Measurements from ENCODE around the gene IER5L.

IER5L gene

DNA sequence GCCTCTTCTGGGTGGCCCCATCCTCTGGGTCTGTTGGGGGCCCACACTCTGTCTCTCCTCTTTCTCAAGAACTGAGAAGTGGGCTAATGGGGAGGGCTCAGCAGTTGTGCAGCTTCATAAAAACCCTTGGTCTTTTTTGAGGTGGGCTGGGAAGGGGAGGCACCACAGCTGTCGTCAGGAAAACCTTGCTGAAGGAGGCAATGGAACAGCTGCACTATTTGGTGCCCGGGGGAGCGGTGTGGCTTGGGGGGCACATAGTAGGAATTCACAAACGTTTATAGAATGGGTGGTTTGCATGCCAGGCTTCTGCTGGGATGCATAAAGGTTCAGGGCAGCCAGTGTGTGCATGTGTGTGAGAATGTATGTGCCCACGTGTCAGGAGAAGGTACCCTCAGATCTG, 3.2 kb upstream of the IER5L start:
- DNase-seq = no peak
- H3K9me3 ChIP-seq = no peaks in the 10 kb centered on the region
- intact Hi-C loops (cut with DNase I; ENCODE audit: low total_unique reads) = loop anchor here (5.0 kb wide), 1 partner anchor 66 kb away; no protein-coding TSS in a partner anchor
- H3K27ac ChIP-seq = no peak overlapping the region
- TF ChIP-seq, protein P1, sequence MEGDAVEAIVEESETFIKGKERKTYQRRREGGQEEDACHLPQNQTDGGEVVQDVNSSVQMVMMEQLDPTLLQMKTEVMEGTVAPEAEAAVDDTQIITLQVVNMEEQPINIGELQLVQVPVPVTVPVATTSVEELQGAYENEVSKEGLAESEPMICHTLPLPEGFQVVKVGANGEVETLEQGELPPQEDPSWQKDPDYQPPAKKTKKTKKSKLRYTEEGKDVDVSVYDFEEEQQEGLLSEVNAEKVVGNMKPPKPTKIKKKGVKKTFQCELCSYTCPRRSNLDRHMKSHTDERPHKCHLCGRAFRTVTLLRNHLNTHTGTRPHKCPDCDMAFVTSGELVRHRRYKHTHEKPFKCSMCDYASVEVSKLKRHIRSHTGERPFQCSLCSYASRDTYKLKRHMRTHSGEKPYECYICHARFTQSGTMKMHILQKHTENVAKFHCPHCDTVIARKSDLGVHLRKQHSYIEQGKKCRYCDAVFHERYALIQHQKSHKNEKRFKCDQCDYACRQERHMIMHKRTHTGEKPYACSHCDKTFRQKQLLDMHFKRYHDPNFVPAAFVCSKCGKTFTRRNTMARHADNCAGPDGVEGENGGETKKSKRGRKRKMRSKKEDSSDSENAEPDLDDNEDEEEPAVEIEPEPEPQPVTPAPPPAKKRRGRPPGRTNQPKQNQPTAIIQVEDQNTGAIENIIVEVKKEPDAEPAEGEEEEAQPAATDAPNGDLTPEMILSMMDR (IDR thresholded peaks at IDR 0.05) = no peak
- H3K36me3 ChIP-seq = no peaks in the 10 kb centered on the region
- H3K27me3 ChIP-seq = no peaks in the 10 kb centered on the region
- H3K4me3 ChIP-seq = no peak overlapping the region
- H3K4me1 ChIP-seq = peaks cover 0 to 11% (median 8%) of the 10 kb centered on the region in 4 donors

DNA sequence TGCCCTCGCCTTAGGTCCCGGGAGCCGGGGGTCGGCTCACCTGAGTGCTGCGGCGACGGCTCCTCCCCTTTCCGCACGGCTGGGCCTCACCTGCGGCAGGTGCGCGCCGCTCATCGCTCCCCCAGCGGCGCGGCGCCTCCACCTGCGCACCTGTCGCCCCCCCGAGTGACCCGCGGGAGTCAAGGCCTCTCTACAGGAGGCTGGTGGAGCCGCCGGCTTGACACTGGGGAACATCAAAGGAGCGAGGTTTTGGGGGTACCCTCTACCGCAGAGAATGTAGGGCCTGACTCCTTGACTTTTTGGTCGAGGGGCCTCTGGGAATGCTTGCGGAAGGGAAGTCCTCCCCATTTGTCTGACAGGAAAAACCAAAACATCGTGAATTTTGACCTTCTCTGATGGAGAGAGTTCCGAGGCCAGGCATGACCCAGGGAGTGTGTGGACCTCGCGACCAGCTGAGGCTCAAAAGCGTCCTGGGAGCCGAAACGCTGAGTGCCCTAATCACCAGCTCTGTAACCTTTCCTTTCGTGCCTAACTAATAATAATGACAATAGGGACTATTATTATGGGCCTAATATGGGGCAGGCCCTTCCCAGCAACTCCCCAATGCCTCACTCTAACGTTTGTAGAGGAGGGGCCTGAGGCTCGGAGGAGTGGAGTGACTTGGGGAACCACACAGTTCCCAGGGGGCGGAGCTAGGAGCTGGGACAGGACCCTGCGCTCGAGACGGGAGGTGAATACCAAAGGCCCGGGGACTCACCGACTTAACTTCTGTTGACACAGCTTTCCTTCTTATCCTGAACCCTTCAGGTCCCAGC, 714 bp upstream of the IER5L start:
- intact Hi-C loops (cut with DNase I; ENCODE audit: low total_unique reads) = loop anchor here (5.0 kb wide), 4 partner anchors 139 to 314 kb away; no protein-coding TSS in a partner anchor

DNA sequence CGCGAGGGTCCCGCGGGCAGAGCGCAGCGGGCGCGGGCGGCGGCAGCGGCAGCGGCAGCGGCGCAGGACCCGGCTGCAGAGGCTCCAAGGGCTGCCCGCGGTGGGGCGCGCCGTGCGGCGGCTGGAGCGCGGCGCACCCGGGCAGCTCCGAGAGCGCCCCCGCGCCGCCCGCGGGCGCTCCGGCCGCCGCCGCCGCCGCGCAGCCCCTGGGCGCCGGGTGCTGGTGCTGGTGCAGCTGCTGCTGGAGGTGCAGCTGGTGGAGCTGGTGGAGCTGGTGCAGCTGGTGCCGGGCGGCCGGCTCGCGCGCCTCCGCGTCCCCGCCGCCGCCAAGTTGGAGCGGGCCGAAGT, 644 bp downstream of the IER5L start:
- H3K36me3 ChIP-seq = no peaks in the 10 kb centered on the region
- peak overlapping the region; percentile 99 to 100 for H3K27ac ChIP-seq
- DNase-seq = no peak
- peak overlapping the region; percentile 99 to 100 for H3K4me3 ChIP-seq
- H3K9me3 ChIP-seq = no peaks in the 10 kb centered on the region
- H3K27me3 ChIP-seq = no peaks in the 10 kb centered on the region
- intact Hi-C loops (cut with DNase I; ENCODE audit: low total_unique reads) = loop anchor here (5.0 kb wide), 4 partner anchors 140 to 315 kb away; no protein-coding TSS in a partner anchor
- TF ChIP-seq, protein P1 (IDR thresholded peaks at IDR 0.05) = no peak
- peaks cover 4 to 30% (median 24%) of the 10 kb centered on the region in 4 donors for H3K4me1 ChIP-seq

More for the DNA sequence above, 714 bp upstream of the IER5L start:
- peak overlapping the region; percentile 99 to 100 for H3K4me3 ChIP-seq
- H3K27ac ChIP-seq = no peak overlapping the region
- no peaks in the 10 kb centered on the region for H3K9me3 ChIP-seq
- DNase-seq = peak in 1 of 2 donors; percentile 72
- no peaks in the 10 kb centered on the region for H3K36me3 ChIP-seq
- no peaks in the 10 kb centered on the region for H3K27me3 ChIP-seq
- TF ChIP-seq, protein P1 (IDR thresholded peaks at IDR 0.05) = no peak
- H3K4me1 ChIP-seq = peaks cover 2 to 19% (median 13%) of the 10 kb centered on the region in 4 donors

DNA sequence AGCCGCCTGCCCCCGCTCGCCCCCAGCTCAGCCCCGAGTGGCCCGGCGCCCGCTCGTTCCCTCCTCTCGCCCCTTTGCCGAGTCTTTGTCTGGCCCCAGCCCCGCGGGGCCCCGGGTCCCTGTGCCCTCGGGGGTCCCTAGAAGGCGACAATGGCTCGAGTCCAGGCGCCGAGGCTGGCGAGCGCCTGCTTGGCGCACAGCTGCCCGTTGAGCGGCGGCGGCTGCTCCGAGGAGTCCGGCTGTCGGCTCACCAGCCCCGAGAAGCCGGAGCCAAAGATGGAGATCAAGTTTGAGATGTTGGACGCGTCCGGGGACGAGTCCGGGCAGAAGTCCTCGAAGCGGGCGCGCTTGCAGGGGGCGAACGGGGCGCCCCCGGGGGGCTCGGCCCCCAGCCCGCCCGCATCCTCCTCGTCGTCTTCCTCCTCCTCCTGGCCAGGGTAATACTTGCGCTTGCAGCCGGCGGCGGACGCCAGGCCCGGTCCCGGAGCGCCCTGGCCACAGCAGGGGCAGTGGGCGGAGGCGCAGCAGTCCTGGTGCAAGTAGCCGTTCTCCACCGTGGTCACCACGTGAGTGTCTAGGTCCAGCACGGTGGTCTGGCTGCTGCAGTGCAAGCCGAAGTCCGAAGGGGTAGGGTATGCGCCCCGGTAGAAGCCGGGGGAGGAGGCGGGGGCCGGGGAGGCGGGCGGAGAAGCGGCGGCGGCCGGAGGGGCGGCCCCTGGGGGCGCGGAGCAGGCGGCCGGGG, 1.2 kb downstream of the IER5L start:
- TF ChIP-seq, protein P1 (IDR thresholded peaks at IDR 0.05) = no peak
- no peaks in the 10 kb centered on the region for H3K27me3 ChIP-seq
- H3K4me1 ChIP-seq = peaks cover 4 to 30% (median 24%) of the 10 kb centered on the region in 4 donors

DNA sequence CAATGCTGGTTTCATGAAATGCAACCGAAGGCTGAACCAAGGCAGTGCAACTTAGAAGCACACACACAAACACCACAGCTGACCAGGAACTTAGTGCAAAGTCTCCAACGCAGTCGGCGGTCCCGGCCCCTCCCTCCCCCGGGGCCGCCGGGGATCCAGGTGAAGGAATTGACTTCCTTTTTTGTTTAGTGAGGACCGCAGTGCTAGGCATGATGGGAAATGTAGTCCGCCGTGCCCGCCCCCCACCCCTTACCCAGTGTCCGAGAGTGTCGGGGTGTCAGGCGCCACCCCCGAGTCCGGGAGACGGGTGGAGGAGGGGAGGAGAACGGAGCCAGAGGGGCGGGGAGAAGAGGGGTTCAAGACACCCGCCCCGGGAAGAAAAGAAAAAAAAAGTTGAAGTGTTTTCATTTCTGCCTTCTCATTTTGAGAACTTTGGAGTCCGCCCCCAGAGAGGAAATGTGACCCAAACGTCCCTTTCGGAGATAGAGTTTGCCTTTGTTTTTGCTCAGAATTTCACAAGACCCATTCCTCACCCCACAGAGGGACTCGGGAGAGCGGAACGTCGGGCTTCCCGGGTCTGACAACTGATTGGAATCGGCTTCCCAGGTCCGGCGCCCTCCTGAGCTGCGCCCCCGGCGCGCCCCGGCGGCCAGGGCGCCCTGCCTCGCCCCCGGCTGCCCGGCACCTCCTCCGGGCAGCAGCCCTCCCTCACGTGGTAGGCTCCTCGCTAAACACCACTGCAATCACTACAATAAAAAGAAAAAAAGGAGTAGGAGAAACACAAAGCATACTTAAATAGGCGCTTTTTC, 2.0 kb downstream of the IER5L start:
- intact Hi-C loops (cut with DNase I; ENCODE audit: low total_unique reads) = loop anchor here (2.0 to 5.0 kb wide), 6 partner anchors 35 to 433 kb away; no protein-coding TSS in a partner anchor
- H3K9me3 ChIP-seq = no peaks in the 10 kb centered on the region

More for the DNA sequence above, 1.2 kb downstream of the IER5L start:
- H3K4me3 ChIP-seq = peak overlapping the region; percentile 99 to 100
- no peaks in the 10 kb centered on the region for H3K9me3 ChIP-seq
- H3K36me3 ChIP-seq = no peaks in the 10 kb centered on the region
- peak; percentile 47 to 74 for DNase-seq
- H3K27ac ChIP-seq = peak overlapping the region; percentile 99 to 100
- intact Hi-C loops (cut with DNase I; ENCODE audit: low total_unique reads) = loop anchor here (5.0 kb wide), 4 partner anchors 140 to 315 kb away; no protein-coding TSS in a partner anchor

More for the DNA sequence above, 2.0 kb downstream of the IER5L start:
- TF ChIP-seq, protein P1 (IDR thresholded peaks at IDR 0.05) = no peak
- Histone ChIP-seq H3K4me3 (peak overlapping the region; percentile 99 to 100), H3K27me3 (no peaks in the 10 kb centered on the region), H3K27ac (peak overlapping the region; percentile 99 to 100), H3K4me1 (peaks cover 4 to 30% (median 24%) of the 10 kb centered on the region in 4 donors), H3K36me3 (no peaks in the 10 kb centered on the region)
- peak; percentile 90 to 95 for DNase-seq
